HEK293T (cell line): ENCODE data around the gene RBBP9.
"Not testable (repeated sequence)": the region's sequence is repeated elsewhere in the genome, so short reads cannot be mapped to it uniquely, and the experiment has no call there.

Experiments used
- ARNT ChIP-seq: fragments of 450-650 bp; IDR thresholded peaks from 2 replicates; pipeline ENCODE4 v1.6.1; 2017; ENCODE audit warnings: mild to moderate bottlenecking
- CTBP1 ChIP-seq: fragments of 450-650 bp; IDR thresholded peaks from 2 replicates; pipeline ENCODE4 v1.6.1; 2016; ENCODE audit warnings: borderline replicate concordance
- ELF4 ChIP-seq: fragments of 450-650 bp; IDR thresholded peaks from 2 replicates; pipeline ENCODE4 v1.6.1; 2017; ENCODE audit warnings: antibody characterized with exemption
- FOXA1 ChIP-seq: fragments of 450-650 bp; IDR thresholded peaks from 2 replicates; pipeline ENCODE4 v1.6.1; 2016; ENCODE audit warnings: mild to moderate bottlenecking
- HDGF ChIP-seq: fragments of 450-650 bp; IDR thresholded peaks from 2 replicates; pipeline ENCODE4 v1.6.1; 2017; ENCODE audit warnings: antibody characterized with exemption, borderline replicate concordance
- L3MBTL2 ChIP-seq: fragments of 450-650 bp; conservative IDR thresholded peaks from 2 replicates; pipeline ENCODE4 v1.6.1; 2016; ENCODE audit warnings: mild to moderate bottlenecking
- SP1 ChIP-seq: fragments of 450-650 bp; IDR thresholded peaks from 2 replicates; pipeline ENCODE4 v1.6.1; 2017

GRCh38 chr20:18522066-18522465, 25.0 kb upstream of the RBBP9 start:
- TF ChIP-seq SP1, FOXA1, ELF4, ARNT, L3MBTL2, HDGF, CTBP1: not testable (repeated sequence)
